AG04450 (cell line): ENCODE results near the gene FAM181A. TPM values are rescaled to one million over a fixed set of nuclear protein-coding genes. Genes with fewer than 3 reads are reported as not detected.

Experiments
- CTCF ChIA-PET: fragments of 300-600, 350-600 bp; formaldehyde crosslinking; extraction: SDS; loops from one replicate; lab custom pipeline; 2022; ENCODE audit warnings: antibody characterized with exemption, inconsistent platforms; lab: Charles Lee
- POLR2A ChIA-PET: fragments of 350-600 bp; formaldehyde crosslinking; extraction: SDS; loops from one replicate; lab custom pipeline; 2021; ENCODE audit warnings: antibody characterized with exemption, inconsistent platforms; lab: Yijun Ruan, JAX
- DNase-seq: peaks from one replicate; pipeline ENCODE4 v3.0.0-alpha.2; 2011; ENCODE audit warnings: low read depth, low spot score
- H3K27ac ChIP-seq: one replicate; pipeline ENCODE4 v1.5.1; 2012; ENCODE audit warnings: low read depth, low read length, control low read depth
- H3K27me3 ChIP-seq: one replicate; pipeline ENCODE4 v1.6.0; 2012; ENCODE audit warnings: low read length; ENCODE audit not compliant: control insufficient read depth, insufficient read depth
- H3K4me3 ChIP-seq: 2 replicates; pipeline ENCODE4 v1.5.1; 2011; ENCODE audit warnings: mild to moderate bottlenecking, low read depth, low read length, control low read depth
- H3K9me3 ChIP-seq: 2 replicates; pipeline ENCODE4 v1.5.1; 2012; ENCODE audit warnings: low read length; ENCODE audit not compliant: control insufficient read depth, insufficient read depth
- CTCF ChIP-seq: IDR thresholded peaks from 2 replicates; pipeline ENCODE4 v1.5.1; 2011; ENCODE audit warnings: low read depth, low read length, control low read depth, inconsistent platforms
- polyA plus RNA-seq: library from polyadenylated mRNA; depleted of rRNA; stranded (reverse); fragments of >200 nt; gene quantifications from 2 replicates; pipeline ENCODE4 v1.2.3, GENCODE V29; 2011

The FAM181A gene
- polyA plus RNA-seq, 1 experiment = not detected

GRCh38 chr14:93880021-93880820, 46.9 kb upstream of the FAM181A start:
- CTCF ChIA-PET = no interaction called here
- TF ChIP-seq CTCF = no peak
- no peak overlapping the region for H3K27ac ChIP-seq
- no peaks in the 10 kb centered on the region for H3K9me3 ChIP-seq
- DNase-seq = no peak
- peaks cover 3% of the 10 kb centered on the region for H3K27me3 ChIP-seq
- POLR2A ChIA-PET = no interaction called here
- H3K4me3 ChIP-seq = no peak overlapping the region

- DNase-seq = no peak
Measured at GRCh38 chr14:93884950-93885349, 42.2 kb upstream of the FAM181A start.

GRCh38 chr14:93888995-93889394, 38.1 kb upstream of the FAM181A start:
- POLR2A ChIA-PET = no interaction called here
- CTCF ChIA-PET = interaction anchor here (1.0 to 1.1 kb wide), 2 partner anchors 15 to 234 kb away, joined by 3 read pairs; no protein-coding TSS in a partner anchor
- TF ChIP-seq CTCF = no peak

More at GRCh38 chr14:93884950-93885349, 42.2 kb upstream of the FAM181A start:
- no peak for TF ChIP-seq CTCF
- H3K9me3 ChIP-seq = no peaks in the 10 kb centered on the region
- ChIA-PET CTCF (no interaction called here), POLR2A (no interaction called here)
- H3K27me3 ChIP-seq = peaks cover 10% of the 10 kb centered on the region
- no peak overlapping the region for H3K27ac ChIP-seq
- H3K4me3 ChIP-seq = no peak overlapping the region

GRCh38 chr14:93889739-93890483, 37.2 kb upstream of the FAM181A start:
- Histone ChIP-seq H3K9me3 (no peaks in the 10 kb centered on the region), H3K27me3 (peaks cover 20% of the 10 kb centered on the region), H3K27ac (no peak overlapping the region), H3K4me3 (no peak overlapping the region)
- no peak for TF ChIP-seq CTCF
- ChIA-PET CTCF (interaction anchor here (1.1 kb wide), 1 partner anchor 14 kb away, joined by 3 read pairs; no protein-coding TSS in a partner anchor), POLR2A (no interaction called here)
- DNase-seq = no peak

More at GRCh38 chr14:93888995-93889394, 38.1 kb upstream of the FAM181A start:
- no peaks in the 10 kb centered on the region for H3K9me3 ChIP-seq
- no peak overlapping the region for H3K4me3 ChIP-seq
- no peak overlapping the region for H3K27ac ChIP-seq
- DNase-seq = no peak
- H3K27me3 ChIP-seq = peaks cover 20% of the 10 kb centered on the region
